ENCODE data around the gene EEPD1. TPM values are rescaled to one million over a fixed set of nuclear protein-coding genes. Genes with fewer than 3 reads are reported as not detected.

Gene EEPD1
- total and polyA plus RNA-seq, 5 donors from 2014 or later = 9.2 to 24.4 (median 11.1) TPM

GRCh38 chr7:36208426-36208825 lies 55.4 kb downstream of the EEPD1 start:
- Histone ChIP-seq H3K36me3 (ENCODE audit: control insufficient read depth, insufficient read depth, low read length) (no peaks in the 10 kb centered on the region), H3K9me3 (ENCODE audit: control insufficient read depth in 2 of 2, low read length in 2 of 2) (no peaks in the 10 kb centered on the region), H3K27ac (ENCODE audit: insufficient read depth, low read length, poor library complexity, severe bottlenecking) (peak overlapping the region; percentile 78), H3K4me3 (ENCODE audit: low read depth, low read length) (peak overlapping the region; percentile 32), H3K27me3 (ENCODE audit: control insufficient read depth, insufficient read depth, low read length) (no peaks in the 10 kb centered on the region), H3K4me1 (ENCODE audit: control insufficient read depth, insufficient read depth, low read length, poor library complexity, severe bottlenecking) (peaks cover 31% of the 10 kb centered on the region)
- Mint-ChIP-seq H3K4me1 (peaks cover 20 to 48% (median 35%) of the 10 kb centered on the region in 4 donors), H3K4me3 (no peak overlapping the region), H3K9me3 (no peaks in the 10 kb centered on the region), H3K36me3 (no peaks in the 10 kb centered on the region), H3K27ac (peak overlapping the region; percentile 88 to 92 (median 91)), H3K27me3 (no peaks in the 10 kb centered on the region)
- ATAC-seq (ENCODE audit: low read depth in 2 of 2) (no peak), DNase-seq (no peak)

- Mint-ChIP-seq H3K4me1 (peaks cover 20 to 48% (median 33%) of the 10 kb centered on the region in 4 donors), H3K4me3 (peak overlapping the region; percentile 5 to 66 (median 58)), H3K36me3 (no peaks in the 10 kb centered on the region), H3K27me3 (no peaks in the 10 kb centered on the region), H3K9me3 (no peaks in the 10 kb centered on the region), H3K27ac (peak overlapping the region; percentile 91 to 97 (median 92))
- Histone ChIP-seq H3K9me3 (ENCODE audit: control insufficient read depth in 2 of 2, low read length in 2 of 2) (no peaks in the 10 kb centered on the region), H3K27me3 (ENCODE audit: control insufficient read depth, insufficient read depth, low read length) (no peaks in the 10 kb centered on the region), H3K4me3 (ENCODE audit: low read depth, low read length) (peak overlapping the region; percentile 31), H3K27ac (ENCODE audit: insufficient read depth, low read length, poor library complexity, severe bottlenecking) (peak overlapping the region; percentile 78), H3K4me1 (ENCODE audit: control insufficient read depth, insufficient read depth, low read length, poor library complexity, severe bottlenecking) (peaks cover 30% of the 10 kb centered on the region), H3K36me3 (ENCODE audit: control insufficient read depth, insufficient read depth, low read length) (no peaks in the 10 kb centered on the region)
- DNase-seq = peak; percentile 30 to 61 (median 57)
- ATAC-seq (ENCODE audit: low read depth in 2 of 2) = peak; percentile 84 to 85
Observed at GRCh38 chr7:36208997-36209813, 56.2 kb downstream of the EEPD1 start.

GRCh38 chr7:36209814-36210183 lies 56.7 kb downstream of the EEPD1 start:
- peak overlapping the region; percentile 78 for H3K27ac ChIP-seq (ENCODE audit: insufficient read depth, low read length, poor library complexity, severe bottlenecking)
- Mint-ChIP-seq H3K9me3 (peaks cover 0 to 2% (median 0%) of the 10 kb centered on the region in 7 donors), H3K27ac (peak overlapping the region; percentile 91 to 97 (median 92)), H3K36me3 (no peaks in the 10 kb centered on the region), H3K27me3 (no peaks in the 10 kb centered on the region), H3K4me1 (peaks cover 20 to 48% (median 33%) of the 10 kb centered on the region in 4 donors), H3K4me3 (peak overlapping the region in 1 of 4 donors; percentile 58)
- H3K27me3 ChIP-seq (ENCODE audit: control insufficient read depth, insufficient read depth, low read length) = no peaks in the 10 kb centered on the region
- peaks cover 30% of the 10 kb centered on the region for H3K4me1 ChIP-seq (ENCODE audit: control insufficient read depth, insufficient read depth, low read length, poor library complexity, severe bottlenecking)
- DNase-seq (no peak), ATAC-seq (ENCODE audit: low read depth in 2 of 2) (no peak)
- H3K36me3 ChIP-seq (ENCODE audit: control insufficient read depth, insufficient read depth, low read length) = no peaks in the 10 kb centered on the region
- peak overlapping the region; percentile 31 for H3K4me3 ChIP-seq (ENCODE audit: low read depth, low read length)
- H3K9me3 ChIP-seq (ENCODE audit: control insufficient read depth in 2 of 2, low read length in 2 of 2) = no peaks in the 10 kb centered on the region

GRCh38 chr7:36210291-36210922 lies 57.4 kb downstream of the EEPD1 start:
- Mint-ChIP-seq H3K4me1 (peaks cover 20 to 48% (median 31%) of the 10 kb centered on the region in 4 donors), H3K36me3 (no peaks in the 10 kb centered on the region), H3K27me3 (no peaks in the 10 kb centered on the region), H3K9me3 (peaks cover 0 to 2% (median 0%) of the 10 kb centered on the region in 7 donors), H3K27ac (peak overlapping the region; percentile 81 to 97 (median 84)), H3K4me3 (peak overlapping the region in 2 of 4 donors; percentile 5 to 66)
- Histone ChIP-seq H3K36me3 (ENCODE audit: control insufficient read depth, insufficient read depth, low read length) (no peaks in the 10 kb centered on the region), H3K4me1 (ENCODE audit: control insufficient read depth, insufficient read depth, low read length, poor library complexity, severe bottlenecking) (peaks cover 30% of the 10 kb centered on the region), H3K9me3 (ENCODE audit: control insufficient read depth in 2 of 2, low read length in 2 of 2) (no peaks in the 10 kb centered on the region), H3K27ac (ENCODE audit: insufficient read depth, low read length, poor library complexity, severe bottlenecking) (peak overlapping the region; percentile 78), H3K27me3 (ENCODE audit: control insufficient read depth, insufficient read depth, low read length) (no peaks in the 10 kb centered on the region), H3K4me3 (ENCODE audit: low read depth, low read length) (no peak overlapping the region)
- ATAC-seq (ENCODE audit: low read depth in 2 of 2) (no peak), DNase-seq (no peak)

GRCh38 chr7:36214608-36215456 lies 61.8 kb downstream of the EEPD1 start:
- Histone ChIP-seq H3K36me3 (ENCODE audit: control insufficient read depth, insufficient read depth, low read length) (no peaks in the 10 kb centered on the region), H3K4me1 (ENCODE audit: control insufficient read depth, insufficient read depth, low read length, poor library complexity, severe bottlenecking) (peaks cover 3% of the 10 kb centered on the region), H3K27me3 (ENCODE audit: control insufficient read depth, insufficient read depth, low read length) (no peaks in the 10 kb centered on the region), H3K4me3 (ENCODE audit: low read depth, low read length) (no peak overlapping the region), H3K27ac (ENCODE audit: insufficient read depth, low read length, poor library complexity, severe bottlenecking) (no peak overlapping the region), H3K9me3 (ENCODE audit: control insufficient read depth in 2 of 2, low read length in 2 of 2) (no peaks in the 10 kb centered on the region)
- Mint-ChIP-seq H3K9me3 (peaks cover 0 to 2% (median 0%) of the 10 kb centered on the region in 7 donors), H3K27me3 (peaks cover 7% of the 10 kb centered on the region), H3K36me3 (no peaks in the 10 kb centered on the region), H3K4me3 (no peak overlapping the region), H3K27ac (no peak overlapping the region), H3K4me1 (peaks cover 4 to 16% (median 8%) of the 10 kb centered on the region in 4 donors)
- ATAC-seq (ENCODE audit: low read depth in 2 of 2) = no peak
- no peak for DNase-seq

- ATAC-seq (ENCODE audit: low read depth in 2 of 2) (no peak), DNase-seq (no peak)
- Mint-ChIP-seq H3K4me1 (peaks cover 3 to 10% (median 6%) of the 10 kb centered on the region in 4 donors), H3K27me3 (peaks cover 8% of the 10 kb centered on the region), H3K36me3 (no peaks in the 10 kb centered on the region), H3K9me3 (peaks cover 0 to 2% (median 0%) of the 10 kb centered on the region in 7 donors), H3K27ac (no peak overlapping the region), H3K4me3 (no peak overlapping the region)
- Histone ChIP-seq H3K27ac (ENCODE audit: insufficient read depth, low read length, poor library complexity, severe bottlenecking) (no peak overlapping the region), H3K9me3 (ENCODE audit: control insufficient read depth in 2 of 2, low read length in 2 of 2) (no peaks in the 10 kb centered on the region), H3K36me3 (ENCODE audit: control insufficient read depth, insufficient read depth, low read length) (no peaks in the 10 kb centered on the region), H3K4me1 (ENCODE audit: control insufficient read depth, insufficient read depth, low read length, poor library complexity, severe bottlenecking) (no peaks in the 10 kb centered on the region), H3K4me3 (ENCODE audit: low read depth, low read length) (no peak overlapping the region), H3K27me3 (ENCODE audit: control insufficient read depth, insufficient read depth, low read length) (no peaks in the 10 kb centered on the region)
Observed at GRCh38 chr7:36215457-36215765, 62.4 kb downstream of the EEPD1 start.

- Histone ChIP-seq H3K9me3 (ENCODE audit: control insufficient read depth in 2 of 2, low read length in 2 of 2) (no peaks in the 10 kb centered on the region), H3K4me3 (ENCODE audit: low read depth, low read length) (no peak overlapping the region), H3K27me3 (ENCODE audit: control insufficient read depth, insufficient read depth, low read length) (no peaks in the 10 kb centered on the region), H3K27ac (ENCODE audit: insufficient read depth, low read length, poor library complexity, severe bottlenecking) (no peak overlapping the region), H3K36me3 (ENCODE audit: control insufficient read depth, insufficient read depth, low read length) (no peaks in the 10 kb centered on the region), H3K4me1 (ENCODE audit: control insufficient read depth, insufficient read depth, low read length, poor library complexity, severe bottlenecking) (no peaks in the 10 kb centered on the region)
- no peak for DNase-seq
- H3K9me3 Mint-ChIP-seq = peaks cover 0 to 2% (median 0%) of the 10 kb centered on the region in 7 donors
- H3K4me3 Mint-ChIP-seq = no peak overlapping the region
- no peaks in the 10 kb centered on the region for H3K36me3 Mint-ChIP-seq
- H3K27me3 Mint-ChIP-seq = peaks cover 8% of the 10 kb centered on the region
- H3K27ac Mint-ChIP-seq = no peak overlapping the region
- no peak for ATAC-seq (ENCODE audit: low read depth in 2 of 2)
- H3K4me1 Mint-ChIP-seq = peaks cover 0 to 2% (median under 1%) of the 10 kb centered on the region in 4 donors
Observed at GRCh38 chr7:36216063-36216684, 63.1 kb downstream of the EEPD1 start.
